Large intestine (tissue), 3 donors: Measurements from ENCODE around the gene RPS6KA1. TPM values are rescaled to one million over a fixed set of nuclear protein-coding genes. Genes with fewer than 3 reads are reported as not detected.

Experiments
- DNase-seq, 2 donors: peaks; one replicate each; pipeline versions ENCODE4 v3.0.0 to v3.0.0-alpha.2; 2013
- H3K27ac ChIP-seq: one replicate; pipeline ENCODE4 v1.5.1; 2013; ENCODE audit warnings: low read length
- H3K27me3 ChIP-seq: 2 replicates; pipeline ENCODE4 v1.6.1; 2013; ENCODE audit warnings: low read length; ENCODE audit not compliant: control insufficient read depth, insufficient read depth
- H3K36me3 ChIP-seq: 2 replicates; pipeline ENCODE4 v1.6.1; 2013; ENCODE audit warnings: low read length; ENCODE audit not compliant: control insufficient read depth, insufficient read depth
- H3K4me1 ChIP-seq: one replicate; pipeline ENCODE4 v1.6.1; 2013; ENCODE audit warnings: low read length; ENCODE audit not compliant: control insufficient read depth, insufficient read depth
- H3K4me3 ChIP-seq: one replicate; pipeline ENCODE4 v1.5.1; 2013; ENCODE audit warnings: low read length
- H3K9me3 ChIP-seq: one replicate; pipeline ENCODE4 v1.6.1; 2013; ENCODE audit warnings: mild to moderate bottlenecking, low read depth, low read length, moderate library complexity; ENCODE audit not compliant: control insufficient read depth
- WGBS: methylation state at CpG from one replicate; pipeline ENCODE4 v1.1.5; 2013; ENCODE audit warnings: low lambda C conversion rate; ENCODE audit not compliant: insufficient coverage; 5-methylcytosine and 5-hydroxymethylcytosine counted together
- polyA plus RNA-seq: library from polyadenylated mRNA; unstranded; fragments of 120-200 nt; gene quantifications from one replicate; pipeline ENCODE4 v1.2.1, GENCODE V29; 2013

The RPS6KA1 gene
- polyA plus RNA-seq, 1 donor = 98.2 TPM

DNA sequence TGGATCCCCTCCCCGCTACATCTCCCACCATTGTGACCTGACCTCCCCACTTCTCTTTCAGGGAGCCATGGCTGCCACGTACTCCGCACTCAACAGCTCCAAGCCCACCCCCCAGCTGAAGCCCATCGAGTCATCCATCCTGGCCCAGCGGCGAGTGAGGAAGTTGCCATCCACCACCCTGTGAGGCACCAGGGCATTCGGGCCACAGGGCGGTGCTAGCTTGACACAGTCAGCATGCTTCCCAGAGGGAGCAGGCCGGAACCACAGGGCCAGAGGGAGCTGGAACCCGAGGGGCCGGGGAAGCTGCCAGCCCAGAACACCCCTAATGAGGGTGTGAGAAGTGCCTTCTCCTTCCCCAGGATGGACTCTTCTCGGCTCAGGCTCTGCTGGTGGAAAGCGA is 44.5 kb downstream of the RPS6KA1 start:
- Histone ChIP-seq H3K9me3 (no peaks in the 10 kb centered on the region), H3K36me3 (peaks cover 57% of the 10 kb centered on the region), H3K4me1 (no peaks in the 10 kb centered on the region), H3K27ac (no peak overlapping the region), H3K4me3 (no peak overlapping the region), H3K27me3 (no peaks in the 10 kb centered on the region)
- WGBS = no CpG with 5 or more reads among the region's 13 CpGs
- DNase-seq = no peak

DNA sequence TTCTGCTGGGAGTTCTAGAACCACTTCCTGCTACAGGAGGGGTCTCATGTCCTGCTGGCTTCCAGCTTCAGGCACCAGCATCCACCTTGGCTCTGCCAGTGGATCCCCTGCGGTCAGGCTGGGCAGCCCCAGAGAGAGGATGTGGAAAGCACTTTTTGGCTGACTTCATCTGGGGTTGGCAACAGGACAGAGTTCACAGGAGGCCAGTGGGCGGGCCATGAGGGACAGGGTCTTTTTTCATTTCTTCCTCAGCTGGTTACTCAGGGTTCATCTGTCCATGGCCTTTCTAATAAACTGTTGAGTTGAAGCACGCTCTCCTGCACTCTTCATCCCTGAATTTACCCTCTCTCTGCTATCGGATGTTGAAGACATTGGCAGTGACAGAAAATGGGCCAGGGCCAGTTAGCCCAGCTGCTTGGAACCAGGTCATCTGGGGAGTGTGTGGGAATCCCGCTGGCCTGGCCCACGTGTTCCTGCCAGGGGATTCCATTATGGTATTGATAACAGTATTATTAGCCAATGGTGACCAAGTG is 45.2 kb downstream of the RPS6KA1 start:
- WGBS = no CpG with 5 or more reads among the region's 6 CpGs
- peaks cover 49% of the 10 kb centered on the region for H3K36me3 ChIP-seq
- DNase-seq = no peak
- H3K9me3 ChIP-seq = no peaks in the 10 kb centered on the region
- no peaks in the 10 kb centered on the region for H3K4me1 ChIP-seq
- no peak overlapping the region for H3K4me3 ChIP-seq
- no peak overlapping the region for H3K27ac ChIP-seq
- H3K27me3 ChIP-seq = no peaks in the 10 kb centered on the region

DNA sequence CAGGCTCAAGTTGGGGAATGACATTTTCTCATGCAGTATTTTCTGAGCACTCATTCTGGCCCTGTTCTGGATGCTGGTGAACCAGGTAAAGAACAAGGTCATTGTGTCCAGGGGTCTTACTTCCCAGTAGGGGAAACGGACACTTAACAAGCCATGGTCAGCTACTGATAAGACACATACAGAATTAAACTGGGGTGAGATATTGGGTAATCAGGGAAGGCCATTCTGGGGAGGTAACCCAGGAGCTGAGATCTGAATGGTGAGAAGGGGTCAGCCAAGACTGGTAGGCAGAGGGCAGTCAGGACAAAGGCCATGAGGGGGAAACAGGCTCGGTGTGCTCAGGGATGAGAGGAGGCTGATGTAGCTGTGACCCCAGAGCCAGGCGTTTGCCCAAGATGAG is 45.8 kb downstream of the RPS6KA1 start:
- DNase-seq = no peak
- H3K27ac ChIP-seq = no peak overlapping the region
- H3K36me3 ChIP-seq = peaks cover 45% of the 10 kb centered on the region
- H3K4me3 ChIP-seq = no peak overlapping the region
- WGBS = no CpG with 5 or more reads among the region's 3 CpGs
- no peaks in the 10 kb centered on the region for H3K4me1 ChIP-seq
- no peaks in the 10 kb centered on the region for H3K9me3 ChIP-seq
- no peaks in the 10 kb centered on the region for H3K27me3 ChIP-seq

DNA sequence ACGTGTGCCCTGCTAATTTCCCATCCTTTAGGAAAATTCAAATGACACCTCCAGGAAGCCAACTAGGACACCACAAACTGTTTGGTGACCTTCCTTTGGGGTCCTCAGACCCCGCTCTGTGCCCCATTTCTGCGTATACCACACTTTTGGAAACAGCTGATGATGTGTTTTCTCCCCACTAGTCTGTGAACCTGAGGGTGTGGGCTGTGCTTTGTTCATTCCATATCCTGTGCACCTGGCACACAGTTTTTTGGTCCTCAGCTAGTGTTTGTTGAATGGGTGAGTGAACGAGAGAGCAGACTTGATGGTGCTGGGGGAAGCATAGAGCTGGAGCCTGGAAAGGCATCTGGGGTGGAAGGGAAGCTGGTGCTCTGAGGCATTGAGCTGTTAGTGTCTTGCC is 48.6 kb downstream of the RPS6KA1 start:
- Histone ChIP-seq H3K27me3 (no peaks in the 10 kb centered on the region), H3K27ac (no peak overlapping the region), H3K9me3 (no peaks in the 10 kb centered on the region), H3K4me1 (no peaks in the 10 kb centered on the region), H3K36me3 (peaks cover 22% of the 10 kb centered on the region), H3K4me3 (no peak overlapping the region)
- no CpG with 5 or more reads among the region's 4 CpGs for WGBS
- DNase-seq = no peak

DNA sequence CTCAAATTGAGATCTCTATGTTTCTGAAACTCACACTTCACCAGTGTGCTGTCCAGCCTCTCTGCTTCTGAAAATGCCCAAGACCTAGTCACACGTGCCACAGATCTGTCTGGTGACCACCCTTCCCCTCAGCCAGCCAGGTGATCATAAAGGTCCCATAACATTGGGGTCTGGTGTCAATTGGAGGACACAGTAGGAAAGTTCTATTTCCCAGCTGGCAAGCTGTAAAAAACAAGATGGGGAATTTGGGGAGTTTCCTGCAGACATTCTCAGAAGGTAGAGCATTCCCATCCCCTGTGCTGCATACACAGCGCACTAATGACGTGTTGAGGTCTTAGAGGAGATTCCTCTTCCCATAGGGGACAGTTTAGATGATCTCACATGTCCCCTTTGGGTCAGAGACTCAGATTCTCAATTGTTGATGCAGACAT is 50.1 kb downstream of the RPS6KA1 start:
- Histone ChIP-seq H3K4me1 (no peaks in the 10 kb centered on the region), H3K36me3 (peaks cover 6% of the 10 kb centered on the region), H3K9me3 (no peaks in the 10 kb centered on the region), H3K27ac (no peak overlapping the region), H3K27me3 (no peaks in the 10 kb centered on the region), H3K4me3 (no peak overlapping the region)
- DNase-seq = no peak
- WGBS = no CpG with 5 or more reads among the region's 3 CpGs

DNA sequence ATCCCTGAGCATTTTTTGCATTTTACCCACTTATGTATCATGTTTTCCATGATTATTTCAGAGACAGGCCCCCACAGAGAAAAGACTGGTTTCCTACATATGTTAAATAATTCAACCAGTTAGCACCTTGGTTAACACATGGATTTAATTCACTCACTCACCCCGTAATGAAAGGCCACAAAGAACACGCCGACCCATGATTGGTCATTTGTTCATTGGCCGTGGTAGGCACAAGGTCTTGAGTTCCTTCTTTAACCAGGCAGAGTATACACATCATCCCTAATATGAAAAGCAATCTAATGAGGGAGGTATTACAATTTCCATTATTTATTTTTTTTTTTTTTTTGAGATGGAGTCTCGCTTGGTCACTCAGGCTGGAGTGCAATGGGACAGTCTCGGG is 50.6 kb downstream of the RPS6KA1 start:
- 100% methylated on average over 1 of the region's 6 CpGs for WGBS
- H3K4me3 ChIP-seq = no peak overlapping the region
- no peaks in the 10 kb centered on the region for H3K9me3 ChIP-seq
- DNase-seq = no peak
- no peak overlapping the region for H3K27ac ChIP-seq
- H3K27me3 ChIP-seq = no peaks in the 10 kb centered on the region
- peaks cover 2% of the 10 kb centered on the region for H3K36me3 ChIP-seq
- no peaks in the 10 kb centered on the region for H3K4me1 ChIP-seq

DNA sequence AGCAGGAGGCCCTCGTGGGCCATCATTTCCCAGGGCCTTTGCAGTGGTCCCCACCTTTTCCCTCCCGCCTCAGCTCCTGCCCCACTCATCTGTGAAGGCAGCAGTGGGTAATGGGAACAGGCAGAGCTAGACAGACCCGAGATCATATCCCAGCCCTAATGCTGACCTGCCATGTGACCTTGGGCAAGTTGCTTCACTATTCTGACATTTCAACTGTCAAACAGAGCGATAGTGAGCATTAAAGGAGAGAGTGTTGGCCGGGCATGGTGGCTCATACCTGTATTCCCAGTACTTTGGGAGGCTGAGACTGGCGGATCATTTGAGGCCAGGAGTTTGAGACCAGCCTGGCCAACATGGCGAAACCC is 51.7 kb downstream of the RPS6KA1 start:
- H3K4me1 ChIP-seq = no peaks in the 10 kb centered on the region
- no peaks in the 10 kb centered on the region for H3K27me3 ChIP-seq
- no peak for DNase-seq
- H3K27ac ChIP-seq = no peak overlapping the region
- no peaks in the 10 kb centered on the region for H3K9me3 ChIP-seq
- no CpG with 5 or more reads among the region's 7 CpGs for WGBS
- no peak overlapping the region for H3K4me3 ChIP-seq
- H3K36me3 ChIP-seq = no peaks in the 10 kb centered on the region

DNA sequence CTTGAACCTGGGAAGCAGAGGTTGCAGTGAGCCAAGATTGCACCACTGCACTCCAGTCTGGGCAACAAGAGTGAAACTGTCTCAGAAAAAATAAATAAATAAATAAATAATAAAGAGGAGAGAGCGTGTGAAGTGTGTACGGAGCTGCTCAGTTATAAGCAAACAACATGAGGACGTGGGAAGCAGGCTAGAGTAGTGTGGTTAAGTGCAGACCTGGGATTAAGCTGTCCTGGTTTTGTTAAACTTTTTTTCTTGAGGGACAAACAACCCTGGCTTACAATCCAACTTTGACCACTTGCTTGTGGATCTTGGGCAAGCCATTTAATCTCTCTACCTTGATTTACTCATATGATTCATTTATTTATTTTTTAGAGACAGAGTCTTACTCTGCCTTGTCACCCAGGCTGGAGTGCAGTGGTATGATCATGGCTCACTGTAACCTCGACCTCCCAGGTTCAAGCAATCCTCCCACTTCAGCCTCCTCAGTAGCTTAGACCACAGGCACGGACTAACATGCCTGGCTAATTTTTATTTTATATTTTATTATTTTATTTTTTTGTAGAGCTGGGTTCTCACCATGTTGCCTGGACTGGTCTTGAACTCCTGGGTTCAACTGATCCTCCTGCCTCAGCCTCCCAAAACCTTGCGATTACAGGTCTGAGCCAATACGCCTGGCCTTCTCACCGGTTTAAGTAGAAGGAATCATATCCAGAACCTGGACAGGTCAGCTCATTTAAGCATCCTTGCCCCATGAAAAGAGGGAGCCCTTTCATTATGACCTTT is 52.7 kb downstream of the RPS6KA1 start:
- 83% methylated on average over 1 of the region's 8 CpGs for WGBS
- no peak overlapping the region for H3K27ac ChIP-seq
- no peaks in the 10 kb centered on the region for H3K4me1 ChIP-seq
- no peaks in the 10 kb centered on the region for H3K36me3 ChIP-seq
- no peak overlapping the region for H3K4me3 ChIP-seq
- no peak for DNase-seq
- H3K9me3 ChIP-seq = no peaks in the 10 kb centered on the region
- H3K27me3 ChIP-seq = no peaks in the 10 kb centered on the region

DNA sequence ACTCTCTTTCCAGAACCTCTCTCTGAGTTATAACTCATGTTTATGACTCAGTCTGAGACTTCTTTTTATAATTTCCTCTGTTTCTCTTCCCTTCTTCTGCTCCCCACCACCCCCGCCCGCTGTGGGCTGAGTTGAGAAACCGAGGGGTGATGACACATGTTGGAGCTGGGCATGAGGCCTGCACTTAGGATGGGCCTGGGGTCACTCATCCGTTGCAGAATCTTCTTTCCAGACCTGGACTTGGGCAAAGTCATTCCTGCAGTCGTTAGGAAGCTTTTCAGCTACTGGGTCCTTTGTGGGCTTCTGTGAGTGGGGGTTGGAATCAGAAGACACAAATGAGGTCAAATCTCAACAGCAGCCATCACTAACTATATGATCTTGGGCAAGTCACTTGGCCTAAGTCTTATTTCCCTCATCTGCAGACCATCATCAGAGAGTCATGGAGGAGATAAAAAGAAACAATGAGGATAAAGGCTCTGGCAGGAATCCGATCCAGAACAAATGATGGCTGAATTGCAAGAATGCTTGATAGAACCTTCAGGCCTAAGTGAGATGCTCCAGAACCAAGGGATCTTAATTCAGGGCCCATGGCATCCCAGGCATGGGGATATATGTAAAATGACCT is 53.4 kb downstream of the RPS6KA1 start:
- WGBS = no CpG with 5 or more reads among the region's 6 CpGs
- H3K4me3 ChIP-seq = no peak overlapping the region
- DNase-seq = no peak
- no peaks in the 10 kb centered on the region for H3K9me3 ChIP-seq
- H3K4me1 ChIP-seq = no peaks in the 10 kb centered on the region
- no peaks in the 10 kb centered on the region for H3K27me3 ChIP-seq
- H3K36me3 ChIP-seq = no peaks in the 10 kb centered on the region
- no peak overlapping the region for H3K27ac ChIP-seq

DNA sequence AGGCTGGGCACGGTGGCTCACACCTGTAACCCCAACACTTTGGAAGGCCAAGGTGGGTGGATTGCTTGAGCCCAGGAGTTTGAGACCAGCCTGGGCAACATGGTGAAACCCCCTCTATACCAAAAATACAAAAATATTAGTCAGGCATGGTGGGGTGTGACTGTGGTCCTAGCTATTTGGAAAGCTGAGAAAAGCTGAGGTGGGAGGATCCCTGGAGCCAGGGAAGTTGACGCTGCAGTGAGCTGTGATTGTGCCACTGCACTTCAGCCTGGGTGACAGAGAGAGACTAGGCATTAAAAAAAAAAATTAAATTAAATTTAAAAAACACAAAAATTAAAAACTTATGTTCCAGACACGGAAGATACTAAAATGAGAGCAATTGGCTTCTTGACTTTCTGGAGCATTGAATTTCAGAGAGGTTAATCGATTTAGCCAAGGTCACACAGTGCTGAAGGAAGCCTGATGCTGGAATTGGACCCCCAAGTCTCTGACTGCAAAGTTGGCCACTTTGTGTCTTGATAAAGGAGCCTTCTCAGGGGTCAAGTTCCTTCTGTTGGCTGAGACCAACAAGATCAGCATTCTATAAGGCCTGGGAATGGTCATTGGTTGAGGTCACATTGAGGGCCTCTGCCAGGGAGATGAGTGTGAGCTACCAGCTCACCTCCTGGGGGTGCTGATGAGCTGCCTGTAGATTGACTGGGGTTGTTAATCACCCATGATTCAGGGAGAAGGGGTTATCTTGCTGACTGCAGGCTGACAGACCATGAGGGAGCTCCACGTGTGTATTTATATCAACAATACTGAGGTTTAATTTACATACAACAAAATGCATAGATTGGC is 54.3 kb downstream of the RPS6KA1 start:
- Histone ChIP-seq H3K9me3 (peaks cover 4% of the 10 kb centered on the region), H3K4me1 (no peaks in the 10 kb centered on the region), H3K36me3 (no peaks in the 10 kb centered on the region), H3K27me3 (no peaks in the 10 kb centered on the region), H3K27ac (no peak overlapping the region), H3K4me3 (no peak overlapping the region)
- DNase-seq = no peak
- 100% methylated on average over 1 of the region's 5 CpGs for WGBS
